OCI-LY3 (cell line): ENCODE results near the gene TANGO2.

Experiments used
- H2AFZ ChIP-seq: fragments of 200-600, 300-600 bp; shearing (Covaris generic); 2 replicates; pipeline ENCODE4 v1.6.0; 2014; ENCODE audit warnings: antibody characterized with exemption, low read depth, low read length
- H3K27ac ChIP-seq: fragments of 200-600, 300-600 bp; sonication (generic); 2 replicates; pipeline ENCODE4 v1.5.1; 2014; ENCODE audit warnings: mild to moderate bottlenecking, low read length, moderate library complexity, mixed read lengths
- H3K27me3 ChIP-seq: fragments of 200-600, 300-600 bp; sonication (generic); 2 replicates; pipeline ENCODE4 v1.6.1; 2014; ENCODE audit warnings: low read depth, low read length, mixed read lengths
- H3K36me3 ChIP-seq: fragments of 200-600, 300-600 bp; sonication (generic); replicated peaks from 2 replicates; pipeline ENCODE3; 2014; ENCODE audit warnings: low read depth, low read length, mixed read lengths
- H3K4me1 ChIP-seq: fragments of 300-600, 200-600 bp; sonication (generic); 2 replicates; pipeline ENCODE4 v1.6.1; 2014; ENCODE audit warnings: low read length, mixed read lengths
- H3K4me2 ChIP-seq: fragments of 200-600, 300-600 bp; sonication (generic); 2 replicates; pipeline ENCODE4 v1.6.1; 2014; ENCODE audit warnings: low read length, mixed read lengths
- H3K4me3 ChIP-seq: fragments of 300-600, 200-600 bp; sonication (generic); 2 replicates; pipeline ENCODE4 v1.5.1; 2014; ENCODE audit warnings: antibody characterized with exemption, mild to moderate bottlenecking, low read length, moderate library complexity
- H3K79me2 ChIP-seq: fragments of 300-600, 200-600 bp; shearing (Covaris generic); 2 replicates; pipeline ENCODE4 v1.6.1; 2014; ENCODE audit warnings: mild to moderate bottlenecking, low read length, mixed read lengths
- H3K9ac ChIP-seq: fragments of 300-600, 200-600 bp; shearing (Covaris generic); 2 replicates; pipeline ENCODE4 v1.6.0; 2014; ENCODE audit warnings: mild to moderate bottlenecking, low read length, moderate library complexity
- H3K9me3 ChIP-seq: fragments of 200-600, 300-600 bp; shearing (Covaris generic); 2 replicates; pipeline ENCODE4 v1.6.1; 2014; ENCODE audit warnings: low read length, mixed read lengths; ENCODE audit not compliant: insufficient read depth
- H4K20me1 ChIP-seq: fragments of 200-600, 300-600 bp; sonication (generic); 2 replicates; pipeline ENCODE4 v1.6.1; 2016; ENCODE audit warnings: low read length, mixed read lengths; ENCODE audit not compliant: insufficient read depth
- EZH2phosphoT487 ChIP-seq: fragments of 200-600 bp; shearing (Covaris generic); IDR thresholded peaks from 2 replicates; pipeline ENCODE4 v1.6.1; 2018; ENCODE audit warnings: antibody characterized with exemption, mixed run types, low read depth
- TF ChIP-seq, protein P1 (sequence below): fragments of 200-600, 300-600 bp; sonication (generic); IDR thresholded peaks from 2 replicates; pipeline ENCODE4 v1.5.1; 2014; ENCODE audit warnings: antibody characterized with exemption, low read length, low read depth

The TANGO2 gene

GRCh38 chr22:20015971-20016733, 4.8 kb upstream of the TANGO2 start:
- peak overlapping the region; percentile 88 for H3K4me2 ChIP-seq
- H3K36me3 ChIP-seq: no peaks in the 10 kb centered on the region
- TF ChIP-seq, protein P1, sequence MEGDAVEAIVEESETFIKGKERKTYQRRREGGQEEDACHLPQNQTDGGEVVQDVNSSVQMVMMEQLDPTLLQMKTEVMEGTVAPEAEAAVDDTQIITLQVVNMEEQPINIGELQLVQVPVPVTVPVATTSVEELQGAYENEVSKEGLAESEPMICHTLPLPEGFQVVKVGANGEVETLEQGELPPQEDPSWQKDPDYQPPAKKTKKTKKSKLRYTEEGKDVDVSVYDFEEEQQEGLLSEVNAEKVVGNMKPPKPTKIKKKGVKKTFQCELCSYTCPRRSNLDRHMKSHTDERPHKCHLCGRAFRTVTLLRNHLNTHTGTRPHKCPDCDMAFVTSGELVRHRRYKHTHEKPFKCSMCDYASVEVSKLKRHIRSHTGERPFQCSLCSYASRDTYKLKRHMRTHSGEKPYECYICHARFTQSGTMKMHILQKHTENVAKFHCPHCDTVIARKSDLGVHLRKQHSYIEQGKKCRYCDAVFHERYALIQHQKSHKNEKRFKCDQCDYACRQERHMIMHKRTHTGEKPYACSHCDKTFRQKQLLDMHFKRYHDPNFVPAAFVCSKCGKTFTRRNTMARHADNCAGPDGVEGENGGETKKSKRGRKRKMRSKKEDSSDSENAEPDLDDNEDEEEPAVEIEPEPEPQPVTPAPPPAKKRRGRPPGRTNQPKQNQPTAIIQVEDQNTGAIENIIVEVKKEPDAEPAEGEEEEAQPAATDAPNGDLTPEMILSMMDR: no peak
- no peak for TF ChIP-seq EZH2phosphoT487
- no peaks in the 10 kb centered on the region for H4K20me1 ChIP-seq
- peaks cover under 1% of the 10 kb centered on the region; the same call in 1 of the 2 replicates for H3K79me2 ChIP-seq
- H3K9ac ChIP-seq: peak overlapping the region; percentile 59
- H3K9me3 ChIP-seq: no peaks in the 10 kb centered on the region
- peaks cover 15% of the 10 kb centered on the region for H3K27me3 ChIP-seq
- no peak overlapping the region for H3K27ac ChIP-seq
- H3K4me3 ChIP-seq: peak overlapping the region; percentile 81
- 0 out of 2 replicates have a peak overlapping the region, but pooled peaks have one; percentile 24 for H2AFZ ChIP-seq
- peaks cover 10% of the 10 kb centered on the region; the same call in 1 of the 2 replicates for H3K4me1 ChIP-seq

GRCh38 chr22:20016734-20017621, 3.9 kb upstream of the TANGO2 start, which contains the start of gene ARVCF:
Gene ARVCF (minus strand): TSS chr22:20016823. CDS start chr22:19990794, 26,029 bp downstream.
- Histone ChIP-seq H3K9me3 (no peaks in the 10 kb centered on the region), H3K27me3 (peaks cover 15% of the 10 kb centered on the region), H4K20me1 (no peaks in the 10 kb centered on the region), H3K36me3 (no peaks in the 10 kb centered on the region), H3K27ac (no peak within 1 kb of the TSS), H2AFZ (peak within 1 kb of the TSS; percentile 65), H3K79me2 (peaks cover 9% of the 10 kb centered on the region), H3K4me3 (peak within 1 kb of the TSS; percentile 81), H3K4me1 (peaks cover 14% of the 10 kb centered on the region), H3K4me2 (peak within 1 kb of the TSS; percentile 88), H3K9ac (peak within 1 kb of the TSS; percentile 59)
- TF ChIP-seq EZH2phosphoT487: no peak
- TF ChIP-seq, protein P1: no peak

- peak overlapping the region; percentile 88 for H3K4me2 ChIP-seq
- H3K79me2 ChIP-seq: peaks cover 15% of the 10 kb centered on the region
- H3K27ac ChIP-seq: no peak overlapping the region
- no peaks in the 10 kb centered on the region for H4K20me1 ChIP-seq
- TF ChIP-seq, protein P1: no peak
- no peak for TF ChIP-seq EZH2phosphoT487
- H3K4me3 ChIP-seq: peak overlapping the region; percentile 81; the same call in 1 of the 2 replicates
- H2AFZ ChIP-seq: no peak overlapping the region
- peaks cover 20% of the 10 kb centered on the region for H3K4me1 ChIP-seq
- no peaks in the 10 kb centered on the region for H3K36me3 ChIP-seq
- peaks cover 15% of the 10 kb centered on the region for H3K27me3 ChIP-seq
- H3K9ac ChIP-seq: no peak overlapping the region
- no peaks in the 10 kb centered on the region for H3K9me3 ChIP-seq
These were observed 3.3 kb upstream of the TANGO2 start for GRCh38 chr22:20017622-20017958.

- Histone ChIP-seq H3K4me1 (peaks cover 24% of the 10 kb centered on the region), H3K27me3 (peaks cover 15% of the 10 kb centered on the region), H3K27ac (no peak overlapping the region), H3K79me2 (peaks cover 15% of the 10 kb centered on the region), H4K20me1 (no peaks in the 10 kb centered on the region), H3K4me3 (no peak overlapping the region), H3K9me3 (no peaks in the 10 kb centered on the region), H3K9ac (no peak overlapping the region), H2AFZ (no peak overlapping the region), H3K4me2 (no peak overlapping the region), H3K36me3 (no peaks in the 10 kb centered on the region)
- TF ChIP-seq EZH2phosphoT487: no peak
- TF ChIP-seq, protein P1: no peak
These were observed 2.9 kb upstream of the TANGO2 start for GRCh38 chr22:20018001-20018400.
